Ovary (tissue), 9 donors: Measurements from ENCODE around the gene KIR2DL1. TPM values are rescaled to one million over a fixed set of nuclear protein-coding genes. Genes with fewer than 3 reads are reported as not detected.

Experiments
- DNase-seq, 5 donors: peaks; one replicate each; pipeline ENCODE4 v3.0.0-alpha.2; 2019 to 2020
- H3K27ac ChIP-seq, 2 donors: fragments of 200-600 bp; one replicate each; pipeline versions ENCODE4 v1.5.1 to v1.8.0; 2019 to 2022
- H3K27me3 ChIP-seq: fragments of 200-600 bp; one replicate; pipeline ENCODE4 v1.8.0; 2022
- H3K36me3 ChIP-seq: fragments of 200-600 bp; sonication (generic); one replicate; pipeline ENCODE4 v1.5.1; 2019
- H3K4me1 ChIP-seq: one replicate; pipeline ENCODE4 v1.8.1; 2013; ENCODE audit warnings: mild to moderate bottlenecking, moderate library complexity; ENCODE audit not compliant: insufficient read depth
- H3K4me3 ChIP-seq: fragments of 200-600 bp; sonication (generic); one replicate; pipeline ENCODE4 v1.5.1; 2017
- H3K9me3 ChIP-seq, 2 donors: fragments of 200-600 bp in 1 of 2; sonication (generic) in 1 of 2; one replicate each; pipeline versions ENCODE4 v1.5.1 to v1.8.1; 2013 to 2019; ENCODE audit warnings: mild to moderate bottlenecking in 1 of 2, moderate library complexity in 1 of 2
- EP300 ChIP-seq: sonication (generic); formaldehyde crosslinking; IDR thresholded peaks from one replicate; pipeline ENCODE4 v1.6.1; 2017; ENCODE audit warnings: antibody characterized with exemption
- POLR2A ChIP-seq: fragments of 450-650 bp; IDR thresholded peaks from one replicate; pipeline ENCODE4 v1.6.1; 2017; ENCODE audit warnings: antibody characterized with exemption, mild to moderate bottlenecking, moderate library complexity
- WGBS, 3 donors: extraction: QIAGEN DNeasy Blood & Tissue Kit in 1 of 3; methylation state at CpG; one replicate each; pipeline versions ENCODE4 v1.1.5 to v1.1.7; 2013 to 2017; 5-methylcytosine and 5-hydroxymethylcytosine counted together
- intact Hi-C, 4 donors: fragments of 100-400 bp; cut with DNase I; formaldehyde crosslinking; loops; one replicate each; pipeline versions ENCODE4 v1.11.0 to v1.15.1; 2022 to 2023
- polyA plus RNA-seq, 2 donors: library from polyadenylated mRNA; stranded (reverse); fragments of 200-250 nt in 1 of 2; fragments of 350-450 nt in 1 of 2; fragmentation: Illumina TruSeq in 1 of 2; extraction: RNeasy Lipid Tissue Mini Kit (QIAGEN cat#74804) in 1 of 2; gene quantifications; one replicate each; pipeline ENCODE4 v1.2.3, GENCODE V29; 2013 to 2014
- total RNA-seq, 7 donors: library from RNA; depleted of rRNA in 2 of 7; stranded (reverse); fragments of >200 nt in 2 of 7; fragmentation: NEBNext Ultra II Directional in 3 of 7; extraction: Animal tissue kit (Norgen Biotek cat#: 25700) in 3 of 7; gene quantifications; one replicate each; pipeline versions ENCODE4 v1.1.0 to v1.2.4, GENCODE V29; 2016 to 2023
- TF ChIP-seq, protein P1 (sequence below), 3 donors: fragments of 450-650 bp in 2 of 3; fragments of 200-600 bp in 1 of 3; IDR thresholded peaks; one replicate each; pipeline versions ENCODE4 v1.5.1 to v1.8.0; 2016 to 2022; ENCODE audit warnings: antibody characterized with exemption in 3 of 3, mild to moderate bottlenecking in 1 of 3
- donor health status: DM: no; HTN: no; CAD: no; lungs with moderate emphysema.
- donor health status: DM: no; HTN: no; CAD: no.
- donor health status: Bipolar disorder and iron deficiency.
- donor health status: DM: yes; HTN: yes; CAD: no.
- donor health status: DM: no; HTN: no; CAD: no.
- donor health status: DM: yes; HTN: yes; CAD: no.

The KIR2DL1 gene
- total and polyA plus RNA-seq, 9 donors, result 0.12 TPM; not detected in 8

DNA sequence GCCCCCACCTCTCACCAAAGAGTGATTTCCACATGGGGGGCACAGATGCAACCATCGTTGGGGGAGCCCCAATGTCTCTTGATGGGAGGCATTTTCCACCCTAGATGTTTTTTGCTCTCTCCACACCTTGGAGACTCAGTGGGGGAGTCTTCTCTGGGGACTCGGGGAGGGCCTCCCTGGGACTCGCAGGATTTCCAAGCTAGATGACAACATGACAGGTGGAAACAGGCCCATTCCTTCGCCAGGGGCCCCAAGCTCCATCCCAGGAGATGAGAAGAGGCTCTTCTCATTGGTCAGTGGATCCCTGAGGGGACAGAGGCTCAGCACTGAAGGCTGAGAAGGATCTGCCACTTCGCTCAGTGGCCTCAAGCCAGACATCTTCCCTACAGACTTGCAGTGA is 21.1 kb downstream of the KIR2DL1 start:
- intact Hi-C loops, result no loop called here
- Histone ChIP-seq H3K4me1 (no peaks in the 10 kb centered on the region), H3K4me3 (no peak overlapping the region), H3K9me3 (no peaks in the 10 kb centered on the region), H3K27me3 (no peaks in the 10 kb centered on the region), H3K27ac (no peak overlapping the region), H3K36me3 (no peaks in the 10 kb centered on the region)
- WGBS, 3 donors, result 58 to 59% (median 59%) methylated on average over 4 to 5 of the region's 5 CpGs
- DNase-seq, result no peak
- TF ChIP-seq, protein P1, sequence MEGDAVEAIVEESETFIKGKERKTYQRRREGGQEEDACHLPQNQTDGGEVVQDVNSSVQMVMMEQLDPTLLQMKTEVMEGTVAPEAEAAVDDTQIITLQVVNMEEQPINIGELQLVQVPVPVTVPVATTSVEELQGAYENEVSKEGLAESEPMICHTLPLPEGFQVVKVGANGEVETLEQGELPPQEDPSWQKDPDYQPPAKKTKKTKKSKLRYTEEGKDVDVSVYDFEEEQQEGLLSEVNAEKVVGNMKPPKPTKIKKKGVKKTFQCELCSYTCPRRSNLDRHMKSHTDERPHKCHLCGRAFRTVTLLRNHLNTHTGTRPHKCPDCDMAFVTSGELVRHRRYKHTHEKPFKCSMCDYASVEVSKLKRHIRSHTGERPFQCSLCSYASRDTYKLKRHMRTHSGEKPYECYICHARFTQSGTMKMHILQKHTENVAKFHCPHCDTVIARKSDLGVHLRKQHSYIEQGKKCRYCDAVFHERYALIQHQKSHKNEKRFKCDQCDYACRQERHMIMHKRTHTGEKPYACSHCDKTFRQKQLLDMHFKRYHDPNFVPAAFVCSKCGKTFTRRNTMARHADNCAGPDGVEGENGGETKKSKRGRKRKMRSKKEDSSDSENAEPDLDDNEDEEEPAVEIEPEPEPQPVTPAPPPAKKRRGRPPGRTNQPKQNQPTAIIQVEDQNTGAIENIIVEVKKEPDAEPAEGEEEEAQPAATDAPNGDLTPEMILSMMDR (IDR thresholded peaks at IDR 0.05), result no peak
- no peak for TF ChIP-seq POLR2A
- TF ChIP-seq EP300, result no peak

DNA sequence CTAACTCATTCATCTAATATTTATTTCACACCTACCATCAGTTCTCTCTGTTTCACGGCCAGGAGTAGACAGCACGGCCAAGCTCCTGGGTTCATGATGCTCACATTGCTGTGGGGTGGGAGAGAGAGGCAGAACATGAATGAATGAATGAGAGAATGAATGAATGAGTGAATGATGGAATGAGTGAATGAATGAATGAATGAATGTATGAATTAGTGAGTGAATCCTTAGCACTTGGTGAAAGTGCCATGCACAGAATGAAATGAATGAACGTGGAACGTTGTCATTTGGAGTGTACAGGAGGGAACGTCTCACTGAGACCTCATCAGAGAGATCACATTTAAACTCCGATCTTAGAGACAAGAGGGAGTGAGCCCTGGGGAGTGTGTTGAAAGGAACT is 21.9 kb downstream of the KIR2DL1 start:
- Histone ChIP-seq H3K27me3 (no peaks in the 10 kb centered on the region), H3K9me3 (no peaks in the 10 kb centered on the region), H3K36me3 (no peaks in the 10 kb centered on the region), H3K4me3 (no peak overlapping the region), H3K27ac (no peak overlapping the region), H3K4me1 (no peaks in the 10 kb centered on the region)
- no peak for DNase-seq
- intact Hi-C loops, result no loop called here
- TF ChIP-seq EP300 (no peak), POLR2A (no peak)
- TF ChIP-seq, protein P1 (IDR thresholded peaks at IDR 0.05), result no peak
- 78 to 80% (median 78%) methylated on average over 6 of the region's 6 CpGs for WGBS, 3 donors

DNA sequence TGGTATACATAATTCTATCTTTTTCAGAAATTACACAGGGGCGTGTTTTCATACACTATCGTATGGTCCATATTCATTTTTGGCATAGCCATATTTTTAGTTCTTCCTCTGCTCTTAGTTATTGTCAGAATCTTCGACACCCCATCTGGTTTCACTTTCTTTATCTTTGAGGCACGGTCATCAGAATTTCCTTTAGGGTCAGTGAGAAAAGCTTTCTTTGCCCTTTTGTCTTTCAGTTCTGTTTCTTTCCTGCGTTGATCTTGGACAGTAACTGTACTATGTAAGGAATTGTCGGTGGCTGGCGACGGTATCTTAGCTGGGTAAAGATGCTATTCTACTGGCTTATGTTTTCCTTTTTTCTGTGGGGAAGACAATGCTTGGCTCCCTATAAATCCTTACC is 23.2 kb downstream of the KIR2DL1 start:
- no peak for DNase-seq
- intact Hi-C loops, result no loop called here
- H3K36me3 ChIP-seq, result no peaks in the 10 kb centered on the region
- no peaks in the 10 kb centered on the region for H3K27me3 ChIP-seq
- no peak for TF ChIP-seq POLR2A
- WGBS, 3 donors, result 53 to 66% (median 66%) methylated on average over 8 of the region's 8 CpGs
- H3K4me3 ChIP-seq, result no peak overlapping the region
- no peak overlapping the region for H3K27ac ChIP-seq
- H3K4me1 ChIP-seq, result no peaks in the 10 kb centered on the region
- H3K9me3 ChIP-seq, result no peaks in the 10 kb centered on the region

DNA sequence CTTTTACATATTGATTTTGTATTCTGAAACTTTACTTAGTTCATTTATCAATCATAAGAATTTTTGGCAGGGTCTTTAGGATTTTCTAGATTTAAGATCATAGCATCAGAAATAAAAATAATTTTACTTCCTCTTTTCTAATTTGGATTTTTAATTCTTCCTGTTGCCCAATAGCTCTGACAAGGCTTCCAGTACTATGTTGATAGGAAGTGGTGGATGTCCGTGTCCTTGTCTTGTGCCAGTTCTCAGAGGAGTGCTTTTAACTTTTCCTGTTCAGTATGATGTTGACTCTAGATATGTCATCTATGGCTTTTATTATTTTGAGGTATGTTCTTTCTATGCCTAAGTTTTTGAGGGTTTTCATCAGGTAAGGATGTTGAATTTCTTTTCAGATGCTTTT is 26.2 kb downstream of the KIR2DL1 start:
- intact Hi-C loops, result no loop called here

DNA sequence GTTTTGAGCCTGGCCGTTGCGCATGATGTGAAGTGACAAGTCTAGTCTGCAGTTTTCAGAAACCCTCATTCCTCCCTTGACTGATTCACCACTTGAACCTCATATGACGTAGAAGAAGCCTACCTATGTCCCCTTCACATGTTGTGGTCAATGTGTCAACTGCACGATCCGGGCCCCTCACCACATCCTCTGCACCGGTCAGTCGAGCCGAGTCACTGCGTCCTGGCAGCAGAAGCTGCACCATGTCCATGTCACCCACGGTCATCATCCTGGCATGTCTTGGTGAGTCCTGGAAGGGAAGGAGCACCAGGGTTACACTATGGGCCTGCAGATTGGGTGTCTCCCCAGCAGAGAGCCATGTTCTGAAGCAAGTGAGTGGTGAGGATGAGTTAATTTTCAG is 33.8 kb downstream of the KIR2DL1 start, which contains the start of gene KIR2DL4:
TSS of gene KIR2DL4 (plus strand) at position 201 of the 400 bp plus-strand sequence. CDS start at position 243, 42 bp downstream.
- DNase-seq, result no peak
- no peaks in the 10 kb centered on the region for H3K36me3 ChIP-seq
- intact Hi-C loops, result no loop called here
- no peaks in the 10 kb centered on the region for H3K9me3 ChIP-seq
- TF ChIP-seq, protein P1 (IDR thresholded peaks at IDR 0.05), result no peak
- TF ChIP-seq EP300 (no peak), POLR2A (no peak)
- H3K4me1 ChIP-seq, result no peaks in the 10 kb centered on the region
- no peak within 1 kb of the TSS for H3K27ac ChIP-seq
- no peak within 1 kb of the TSS for H3K4me3 ChIP-seq
- H3K27me3 ChIP-seq, result no peaks in the 10 kb centered on the region
- WGBS, 3 donors, result 84 to 86% (median 85%) methylated on average over 10 of the region's 10 CpGs

More for the DNA sequence above, 26.2 kb downstream of the KIR2DL1 start:
- Histone ChIP-seq H3K9me3 (no peaks in the 10 kb centered on the region), H3K4me1 (no peaks in the 10 kb centered on the region), H3K27ac (no peak overlapping the region), H3K36me3 (no peaks in the 10 kb centered on the region), H3K27me3 (no peaks in the 10 kb centered on the region), H3K4me3 (no peak overlapping the region)
- DNase-seq, result no peak
- TF ChIP-seq, protein P1 (IDR thresholded peaks at IDR 0.05), result no peak
- TF ChIP-seq EP300, result no peak
- TF ChIP-seq POLR2A, result no peak
- WGBS, 3 donors, result 50 to 65% (median 50%) methylated on average over 1 of the region's 1 CpG
